Activated T-helper 1 cell treated with Interleukin-2 at 50 U/mL for 16 hours (primary cell): Measurements from ENCODE around the gene ZNF19.
"Not testable (repeated sequence)": the region's sequence is repeated elsewhere in the genome, so short reads cannot be mapped to it uniquely, and the experiment has no call there.

ENCODE experiments used
- DNase-seq: peaks from one replicate; pipeline ENCODE4 v3.0.0-alpha.2; 2020; ENCODE audit warnings: low read depth

ZNF19 gene

GRCh38 chr16:71489122-71489521, at the start of gene ZNF19:
TSS of gene ZNF19 (minus strand) at chr16:71489324. CDS start at chr16:71482114, 7,210 bp downstream.
- no peak for DNase-seq

DNA sequence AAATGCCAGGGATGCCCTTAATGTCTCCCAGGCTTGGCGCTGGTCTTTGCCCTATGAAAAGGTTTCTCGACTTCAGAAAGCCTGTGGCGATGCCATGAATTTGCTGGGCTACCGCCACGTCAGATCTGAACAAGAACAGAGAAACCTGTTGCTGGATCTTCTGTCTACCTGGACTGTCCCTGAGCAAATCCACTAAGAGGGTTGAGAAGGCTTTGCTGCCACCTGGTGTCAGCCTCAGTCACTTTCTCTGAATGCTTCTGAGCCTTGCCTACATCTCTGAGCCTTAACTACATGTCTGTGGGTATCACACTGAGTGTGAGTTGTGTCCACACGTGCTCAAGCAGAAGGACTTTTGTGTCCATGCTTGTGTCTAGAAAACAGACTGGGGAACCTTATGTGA, 48.5 kb upstream of the ZNF19 start:
- no peak for DNase-seq

DNA sequence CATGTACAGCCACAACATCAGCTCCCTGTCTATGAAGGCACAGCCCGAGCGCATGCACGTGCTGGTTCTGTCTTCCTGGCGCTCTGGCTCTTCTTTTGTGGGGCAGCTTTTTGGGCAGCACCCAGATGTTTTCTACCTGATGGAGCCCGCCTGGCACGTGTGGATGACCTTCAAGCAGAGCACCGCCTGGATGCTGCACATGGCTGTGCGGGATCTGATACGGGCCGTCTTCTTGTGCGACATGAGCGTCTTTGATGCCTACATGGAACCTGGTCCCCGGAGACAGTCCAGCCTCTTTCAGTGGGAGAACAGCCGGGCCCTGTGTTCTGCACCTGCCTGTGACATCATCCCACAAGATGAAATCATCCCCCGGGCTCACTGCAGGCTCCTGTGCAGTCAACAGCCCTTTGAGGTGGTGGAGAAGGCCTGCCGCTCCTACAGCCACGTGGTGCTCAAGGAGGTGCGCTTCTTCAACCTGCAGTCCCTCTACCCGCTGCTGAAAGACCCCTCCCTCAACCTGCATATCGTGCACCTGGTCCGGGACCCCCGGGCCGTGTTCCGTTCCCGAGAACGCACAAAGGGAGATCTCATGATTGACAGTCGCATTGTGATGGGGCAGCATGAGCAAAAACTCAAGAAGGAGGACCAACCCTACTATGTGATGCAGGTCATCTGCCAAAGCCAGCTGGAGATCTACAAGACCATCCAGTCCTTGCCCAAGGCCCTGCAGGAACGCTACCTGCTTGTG, 47.8 kb upstream of the ZNF19 start:
- no peak for DNase-seq

- no peak for DNase-seq
These were observed 43.2 kb upstream of the ZNF19 start for GRCh38 chr16:71532366-71532765.

GRCh38 chr16:71528863-71529262, 39.7 kb upstream of the ZNF19 start:
- no peak for DNase-seq

DNA sequence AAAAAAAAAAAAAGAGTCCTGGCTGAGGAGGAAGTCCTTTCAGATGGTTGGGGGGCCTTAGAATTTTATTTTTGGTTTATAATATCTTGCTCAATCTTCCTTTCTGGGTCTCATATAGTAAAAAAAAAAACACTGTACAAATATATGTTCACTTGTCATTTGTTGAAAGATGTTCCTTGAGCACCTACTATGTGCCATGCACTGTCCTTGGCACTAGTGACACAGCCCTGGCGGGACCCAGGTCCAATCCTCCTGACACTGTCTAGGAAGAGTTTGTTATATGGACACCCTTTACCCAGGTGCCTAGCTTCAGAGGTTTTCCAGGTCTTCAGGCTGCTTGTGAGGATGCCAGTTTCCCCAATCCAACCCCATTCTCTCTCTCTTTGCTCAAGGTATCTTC, 39.1 kb upstream of the ZNF19 start:
- DNase-seq, result no peak

- DNase-seq, result no peak
These were observed 37.0 kb upstream of the ZNF19 start, which contains the start of gene CHST4 for GRCh38 chr16:71526111-71526631. TSS of gene CHST4 (plus strand) at chr16:71526426. CDS start at chr16:71536678, 10,252 bp downstream.

DNA sequence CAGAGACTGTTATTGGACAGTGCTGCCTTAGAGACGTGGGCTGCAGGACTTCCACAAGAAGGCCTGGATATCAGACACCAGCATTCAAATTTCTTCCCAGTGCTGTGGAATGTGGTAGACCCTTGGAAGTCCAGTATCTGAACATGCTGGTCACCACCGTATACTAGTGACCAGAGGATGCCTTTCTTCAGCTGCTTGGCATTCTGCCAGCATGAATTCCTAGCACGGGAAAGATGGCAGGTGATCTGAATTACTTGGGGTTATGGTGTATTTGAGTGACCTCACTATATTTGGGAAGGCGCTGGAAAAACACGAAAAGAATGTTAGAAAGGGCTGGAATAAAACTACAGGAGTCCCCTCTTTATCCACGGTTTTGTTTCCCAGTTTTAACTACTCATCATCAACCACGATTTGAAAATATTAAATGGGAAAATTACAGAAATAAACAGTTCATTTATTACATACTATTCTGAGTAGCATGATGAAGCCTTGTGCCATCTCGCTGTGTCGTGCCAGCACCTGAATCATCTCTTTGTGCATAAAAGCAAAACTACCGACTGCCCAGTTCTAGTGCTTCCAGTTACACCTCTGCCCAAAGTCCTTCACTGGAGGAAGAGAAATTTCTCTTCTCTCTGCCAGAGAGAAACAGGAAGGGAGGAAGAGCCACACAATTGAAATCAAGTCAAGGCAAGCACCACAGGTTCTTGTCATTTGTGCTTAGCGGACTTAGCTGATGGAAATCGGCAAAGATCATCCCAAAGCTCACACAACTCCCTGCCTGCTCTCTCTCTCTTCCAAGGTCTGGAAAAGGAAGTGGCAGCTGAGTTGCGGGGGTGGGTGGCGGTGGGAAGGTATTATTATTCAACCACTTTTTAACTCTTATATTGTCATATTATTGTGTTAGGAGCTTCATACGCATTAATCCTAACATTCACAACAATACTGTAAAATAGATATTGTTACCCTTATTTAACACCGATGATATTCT, 35.7 kb upstream of the ZNF19 start:
- no peak for DNase-seq

- no peak for DNase-seq
These were observed 31.4 kb upstream of the ZNF19 start for GRCh38 chr16:71520550-71520949.

DNA sequence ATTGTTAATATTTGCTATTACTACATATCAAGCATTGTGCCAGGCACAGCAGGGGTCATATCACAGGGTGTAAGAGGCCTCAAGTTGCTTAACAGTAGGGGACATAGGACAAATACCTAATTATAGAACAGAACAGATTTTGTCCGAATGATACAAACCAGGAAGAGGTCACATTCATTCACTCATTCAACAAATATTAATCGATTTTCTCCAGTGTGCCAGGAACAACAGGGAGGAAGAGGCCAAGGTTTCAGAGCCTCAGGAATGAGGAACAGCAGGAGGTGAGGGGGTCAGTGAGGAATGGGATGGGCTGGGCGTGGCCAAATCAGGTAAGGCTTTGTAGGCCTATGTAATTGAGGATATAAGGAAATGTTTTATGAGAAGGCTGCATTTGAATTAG, 25.9 kb upstream of the ZNF19 start:
- DNase-seq, result no peak

- no peak for DNase-seq
These were observed 25.4 kb upstream of the ZNF19 start for GRCh38 chr16:71514476-71514875.

- DNase-seq, result no peak
These were observed 24.2 kb upstream of the ZNF19 start for GRCh38 chr16:71513302-71513701.

DNA sequence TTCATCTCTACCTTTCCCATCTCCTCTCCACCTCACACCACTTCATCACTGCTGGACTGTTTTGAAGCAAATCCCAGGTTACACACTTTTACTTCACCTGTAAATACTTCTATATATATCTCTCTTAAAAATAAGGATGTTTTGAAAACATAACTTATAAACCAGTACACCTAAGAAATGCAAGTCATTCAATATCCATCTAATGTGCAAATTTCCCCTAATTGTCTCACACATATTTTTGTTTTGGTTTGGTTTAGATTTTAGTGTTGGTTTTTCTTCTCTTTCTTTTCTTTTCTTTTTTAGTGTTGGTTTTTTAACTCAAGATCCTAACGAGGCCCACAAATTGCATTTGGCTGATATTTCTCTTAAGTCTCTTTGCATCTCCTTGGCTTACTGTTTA, 17.9 kb upstream of the ZNF19 start:
- no peak for DNase-seq

DNA sequence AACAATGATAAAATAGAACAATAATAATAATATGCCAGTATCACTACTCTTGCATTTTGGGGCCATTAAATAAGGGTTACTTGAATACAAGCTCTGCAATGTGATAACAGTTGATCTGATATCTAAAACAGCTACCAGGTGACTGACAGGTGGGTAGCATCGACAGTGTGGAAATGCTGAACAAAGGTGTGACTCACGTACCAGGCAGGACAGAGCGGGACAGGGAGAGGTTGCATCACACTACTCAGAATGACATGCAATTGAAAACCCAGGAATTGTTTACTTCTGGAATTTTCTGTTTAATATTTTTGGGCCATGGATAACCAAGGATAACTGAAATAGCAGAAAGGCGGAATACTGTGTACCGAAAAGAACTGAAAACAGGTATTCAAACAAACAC, 15.8 kb upstream of the ZNF19 start:
- no peak for DNase-seq

- DNase-seq, result not testable (repeated sequence)
These were observed 14.9 kb upstream of the ZNF19 start for GRCh38 chr16:71504051-71504450.

DNA sequence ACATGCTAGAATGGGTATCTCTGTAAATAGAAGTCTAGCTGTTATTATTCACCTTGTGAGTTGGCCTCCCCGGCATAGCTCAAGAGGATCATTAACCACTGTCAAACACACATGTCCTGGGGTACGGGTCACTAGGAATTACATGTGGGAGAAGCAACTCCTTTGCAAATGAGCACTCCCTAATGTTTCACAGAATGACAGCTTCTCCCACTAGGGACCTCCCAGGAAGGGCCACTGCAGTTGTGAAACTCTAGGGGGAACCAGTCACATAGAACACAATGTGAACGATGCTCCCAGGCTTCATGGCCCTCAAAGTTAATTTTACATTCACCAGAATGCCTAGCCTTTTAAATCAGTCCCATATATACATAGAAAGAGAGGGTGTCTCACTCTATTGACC, 12.4 kb upstream of the ZNF19 start:
- DNase-seq, result no peak

DNA sequence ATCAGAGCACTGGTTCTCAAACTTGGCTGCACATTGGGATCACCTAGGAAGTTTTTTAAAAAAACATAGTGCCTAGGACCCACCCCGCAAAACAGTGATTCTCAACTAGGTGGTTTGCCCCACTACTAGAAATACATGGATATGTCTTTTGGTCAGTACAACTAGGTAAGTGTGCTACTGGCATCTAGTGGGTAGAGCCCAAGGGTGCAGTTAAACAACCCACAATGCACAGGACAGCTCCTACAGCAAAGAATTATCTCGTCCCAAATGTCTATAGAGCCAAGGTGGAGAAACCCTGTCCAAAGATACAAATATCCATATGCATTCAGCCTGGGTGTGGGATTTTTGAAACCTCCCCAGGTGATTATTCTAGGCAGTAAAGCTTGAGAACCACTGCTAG, 11.8 kb upstream of the ZNF19 start:
- DNase-seq, result no peak

DNA sequence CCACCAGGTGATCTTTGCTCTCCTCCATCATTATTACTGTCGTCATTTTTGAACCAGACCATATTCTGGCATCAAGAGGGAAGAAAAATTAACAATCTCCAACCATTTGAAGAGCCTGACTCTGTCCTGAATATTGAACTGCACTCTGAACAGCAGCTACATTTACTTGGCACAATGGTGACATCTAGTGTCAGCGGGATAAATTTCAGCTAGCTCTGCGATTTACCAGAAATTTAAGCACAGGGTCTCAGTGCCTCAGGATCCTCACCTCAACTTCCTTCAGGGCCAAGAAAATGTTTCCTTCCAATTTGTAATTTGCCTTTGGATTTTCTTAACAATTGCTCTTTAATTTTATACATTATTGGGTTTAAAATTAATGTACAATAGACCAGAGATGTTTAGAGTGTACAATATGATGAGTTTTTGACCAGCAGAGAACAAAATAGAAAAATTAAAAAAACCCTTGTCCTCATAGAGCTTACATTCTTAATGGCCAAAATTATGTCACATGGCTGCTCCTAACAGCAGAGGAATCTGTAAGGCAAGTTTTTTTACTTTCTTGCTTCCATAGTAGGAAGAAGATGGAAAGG, 10.7 kb upstream of the ZNF19 start:
- peak; percentile 8 for DNase-seq

GRCh38 chr16:71498031-71498430, 8.9 kb upstream of the ZNF19 start:
- DNase-seq, result no peak

DNA sequence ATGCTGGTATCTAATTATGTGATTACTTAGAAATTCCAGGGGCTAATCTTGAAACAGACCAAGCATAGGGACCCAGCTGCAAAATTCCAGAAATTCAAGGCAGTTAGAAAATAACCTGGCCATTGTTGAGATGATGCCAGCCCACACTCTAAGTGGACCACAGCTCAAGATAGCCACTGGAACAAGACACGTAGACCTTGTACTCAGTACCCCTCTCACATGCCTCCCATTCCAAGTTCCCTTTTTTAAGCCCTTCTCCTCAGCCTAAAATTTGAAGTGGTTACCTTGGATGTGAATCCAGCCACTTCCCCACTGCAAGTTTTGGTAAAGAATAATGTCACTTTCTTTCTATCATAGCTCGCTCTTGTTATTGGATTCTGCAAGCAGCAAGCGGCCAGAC, 4.1 kb upstream of the ZNF19 start:
- no peak for DNase-seq

GRCh38 chr16:71492786-71493185, 3.7 kb upstream of the ZNF19 start:
- no peak for DNase-seq

GRCh38 chr16:71491054-71491453, 1.9 kb upstream of the ZNF19 start:
- no peak for DNase-seq
